ENCODE results near the gene LCN6.

The LCN6 gene

GRCh38 chr9:136728548-136729123, 19.7 kb downstream of the LCN6 start:
- H2AFZ ChIP-seq (ENCODE audit: low read depth) = peak overlapping the region; percentile 82
- peak overlapping the region; percentile 93 for H3K9ac ChIP-seq
- no peak overlapping the region for H3K4me3 ChIP-seq (IDR thresholded peaks at IDR 0.05; ENCODE audit: insufficient read depth, low read depth, low read length)

GRCh38 chr9:136728080-136728547, 20.2 kb downstream of the LCN6 start:
- H4K20me1 ChIP-seq (ENCODE audit: insufficient read depth) = peaks cover 37% of the 10 kb centered on the region
- H3K27ac ChIP-seq = peak overlapping the region; percentile 68
- peak; percentile 70 for TF ChIP-seq CTCF (conservative IDR thresholded peaks at IDR 0.05; ENCODE audit: low read depth, low read length)

More at GRCh38 chr9:136728548-136729123, 19.7 kb downstream of the LCN6 start:
- no peak overlapping the region for H3K27ac ChIP-seq
- peaks cover 22% of the 10 kb centered on the region for H3K4me1 ChIP-seq (ENCODE audit: low read depth, poor library complexity, severe bottlenecking)
- TF ChIP-seq CTCF (conservative IDR thresholded peaks at IDR 0.05; ENCODE audit: low read depth, low read length) = no peak
- peaks cover 36% of the 10 kb centered on the region for H4K20me1 ChIP-seq (ENCODE audit: insufficient read depth)
- peak overlapping the region; percentile 96 for H3K4me2 ChIP-seq
- H3K36me3 ChIP-seq (ENCODE audit: insufficient read depth) = no peaks in the 10 kb centered on the region; the same call in 1 of the 2 replicates
- H3K27me3 ChIP-seq (ENCODE audit: insufficient read depth, low read depth) = no peaks in the 10 kb centered on the region
- peaks cover 28% of the 10 kb centered on the region for H3K79me2 ChIP-seq (ENCODE audit: insufficient read depth, low read depth)

GRCh38 chr9:136726631-136727191, 21.6 kb downstream of the LCN6 start:
- peak overlapping the region; percentile 96 for H3K4me2 ChIP-seq
- TF ChIP-seq CTCF (conservative IDR thresholded peaks at IDR 0.05; ENCODE audit: low read depth, low read length) = peak; percentile 45; the same call in 1 of the 2 replicates
- no peak overlapping the region for H3K4me3 ChIP-seq (IDR thresholded peaks at IDR 0.05; ENCODE audit: insufficient read depth, low read depth, low read length)
- no peaks in the 10 kb centered on the region; the same call in 1 of the 2 replicates for H3K36me3 ChIP-seq (ENCODE audit: insufficient read depth)
- H3K4me1 ChIP-seq (ENCODE audit: low read depth, poor library complexity, severe bottlenecking) = peaks cover 22% of the 10 kb centered on the region
- no peak overlapping the region for H2AFZ ChIP-seq (ENCODE audit: low read depth)
- H4K20me1 ChIP-seq (ENCODE audit: insufficient read depth) = peaks cover 37% of the 10 kb centered on the region
- H3K79me2 ChIP-seq (ENCODE audit: insufficient read depth, low read depth) = peaks cover 28% of the 10 kb centered on the region
- no peaks in the 10 kb centered on the region for H3K27me3 ChIP-seq (ENCODE audit: insufficient read depth, low read depth)
- H3K27ac ChIP-seq = peak overlapping the region; percentile 68
- peak overlapping the region; percentile 93 for H3K9ac ChIP-seq

More at GRCh38 chr9:136728080-136728547, 20.2 kb downstream of the LCN6 start:
- Histone ChIP-seq H2AFZ (ENCODE audit: low read depth) (peak overlapping the region; percentile 82), H3K36me3 (ENCODE audit: insufficient read depth) (no peaks in the 10 kb centered on the region; the same call in 1 of the 2 replicates), H3K27me3 (ENCODE audit: insufficient read depth, low read depth) (no peaks in the 10 kb centered on the region), H3K4me2 (peak overlapping the region; percentile 96), H3K4me1 (ENCODE audit: low read depth, poor library complexity, severe bottlenecking) (peaks cover 22% of the 10 kb centered on the region), H3K9ac (peak overlapping the region; percentile 93), H3K79me2 (ENCODE audit: insufficient read depth, low read depth) (peaks cover 28% of the 10 kb centered on the region), H3K4me3 (IDR thresholded peaks at IDR 0.05; ENCODE audit: insufficient read depth, low read depth, low read length) (no peak overlapping the region)

GRCh38 chr9:136726118-136726517, 22.2 kb downstream of the LCN6 start:
- Histone ChIP-seq H3K9ac (no peak overlapping the region; the same call in 1 of the 2 replicates), H4K20me1 (ENCODE audit: insufficient read depth) (peaks cover 37% of the 10 kb centered on the region), H2AFZ (ENCODE audit: low read depth) (no peak overlapping the region), H3K4me2 (peak overlapping the region; percentile 96), H3K4me1 (ENCODE audit: low read depth, poor library complexity, severe bottlenecking) (peaks cover 22% of the 10 kb centered on the region), H3K79me2 (ENCODE audit: insufficient read depth, low read depth) (peaks cover 28% of the 10 kb centered on the region), H3K27me3 (ENCODE audit: insufficient read depth, low read depth) (no peaks in the 10 kb centered on the region), H3K27ac (peak overlapping the region; percentile 68; the same call in 1 of the 2 replicates), H3K4me3 (IDR thresholded peaks at IDR 0.05; ENCODE audit: insufficient read depth, low read depth, low read length) (no peak overlapping the region), H3K36me3 (ENCODE audit: insufficient read depth) (no peaks in the 10 kb centered on the region; the same call in 1 of the 2 replicates)
- TF ChIP-seq CTCF (conservative IDR thresholded peaks at IDR 0.05; ENCODE audit: low read depth, low read length) = no peak

Measured in KMS-11 (cell line).